Transverse colon (tissue), 4 donors: ENCODE results near the gene RBP3. TPM values are rescaled to one million over a fixed set of nuclear protein-coding genes. Genes with fewer than 3 reads are reported as not detected.

Experiments used
- DNase-seq: peaks from one replicate; pipeline ENCODE4 v3.0.0-alpha.2; 2019
- H3K27ac ChIP-seq, 4 donors: fragments of 200-600 bp; sonication (generic); 2 replicates each; pipeline ENCODE4 v1.5.1; 2016 to 2018; ENCODE audit warnings: inconsistent platforms in 4 of 4
- H3K27me3 ChIP-seq: fragments of 200-600 bp; sonication (generic); 2 replicates; pipeline ENCODE4 v1.5.1; 2017; ENCODE audit warnings: inconsistent platforms
- H3K36me3 ChIP-seq, 4 donors: fragments of 200-600 bp; sonication (generic); 2 replicates each; pipeline ENCODE4 v1.5.1; 2017 to 2019; ENCODE audit warnings: inconsistent platforms in 4 of 4
- H3K4me1 ChIP-seq, 4 donors: fragments of 200-600 bp; sonication (generic); 2 replicates each; pipeline ENCODE4 v1.5.1; 2017 to 2020; ENCODE audit warnings: inconsistent platforms in 4 of 4
- H3K4me3 ChIP-seq, 4 donors: fragments of 200-600 bp; sonication (generic); 1 replicate in 1 of 4; 2 replicates in 3 of 4; pipeline versions ENCODE4 v1.5.1 to v1.6.1; 2017 to 2019; ENCODE audit warnings: inconsistent platforms in 4 of 4
- H3K9me3 ChIP-seq, 2 donors: fragments of 200-600 bp; sonication (generic); 2 replicates each; pipeline ENCODE4 v1.5.1; 2017 to 2019; ENCODE audit warnings: inconsistent platforms in 2 of 2
- EP300 ChIP-seq: sonication (generic); formaldehyde crosslinking; IDR thresholded peaks from one replicate; pipeline ENCODE4 v1.6.1; 2017; ENCODE audit warnings: antibody characterized with exemption, low read depth
- POLR2A ChIP-seq: fragments of 450-650 bp; IDR thresholded peaks from one replicate; pipeline ENCODE4 v1.6.1; 2016; ENCODE audit warnings: antibody characterized with exemption, mild to moderate bottlenecking, moderate library complexity
- POLR2AphosphoS5 ChIP-seq, 3 donors: sonication (generic); formaldehyde crosslinking; IDR thresholded peaks; one replicate each; pipeline ENCODE4 v1.6.1; 2016; ENCODE audit warnings: antibody characterized with exemption in 3 of 3
- WGBS, 2 donors: methylation state at CpG; one replicate each; pipeline ENCODE4 v1.1.5; 2018; ENCODE audit warnings: low coverage in 1 of 2; 5-methylcytosine and 5-hydroxymethylcytosine counted together
- in situ Hi-C, 4 donors: fragments of 200-750 bp; cut with MboI; loops; one replicate each; pipeline versions ENCODE4 v1.15.0 to v1.15.1; 2017; ENCODE audit warnings: low sequenced_read_pairs in 3 of 4, low pct_ligation_motif_present in 1 of 4, low pct_unique_long_range_greater_than_20kb in 1 of 4
- intact Hi-C: fragments of 100-400 bp; cut with DNase I; formaldehyde crosslinking; loops from one replicate; pipeline ENCODE4 v1.15.1; 2023; ENCODE audit warnings: low total_unique reads
- total RNA-seq, 4 donors: library from RNA; depleted of rRNA; stranded (reverse); fragments of >200 nt; gene quantifications; one replicate each; pipeline ENCODE4 v1.1.0, GENCODE V29; 2016
- TF ChIP-seq, protein P1 (sequence below), 5 experiments: fragments of 200-600 bp in 3 of 5; fragments of 450-650 bp in 2 of 5; sonication (generic) in 3 of 5; IDR thresholded peaks; 1 replicate in 2 of 5; 2 replicates in 3 of 5; pipeline ENCODE4 v1.5.1; 2016 to 2017; ENCODE audit warnings: antibody characterized with exemption in 5 of 5, inconsistent platforms in 3 of 5, mild to moderate bottlenecking in 2 of 5, moderate library complexity in 1 of 5

The RBP3 gene
- total RNA-seq, 4 donors from 2014 or later, result not detected

DNA sequence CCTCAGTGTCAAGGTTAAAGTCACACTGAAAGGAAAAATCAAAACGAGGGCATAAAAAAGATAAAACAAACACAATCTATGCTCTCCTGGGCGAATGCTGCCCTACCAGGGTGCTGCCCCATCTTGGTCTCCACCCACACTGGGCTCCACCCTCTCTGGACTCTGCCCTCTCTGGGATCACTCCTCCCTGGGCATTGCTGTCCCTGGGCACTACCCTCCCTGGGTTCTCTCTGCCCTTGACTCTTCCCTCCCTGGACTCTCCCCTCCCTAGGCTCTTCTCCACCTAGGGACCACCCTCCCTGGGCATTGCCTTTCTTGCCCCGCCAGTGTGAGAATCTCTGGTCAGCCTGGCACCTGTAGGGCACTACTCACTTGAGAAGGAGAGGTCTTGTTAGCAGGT lies 17.4 kb upstream of the RBP3 start:
- Histone ChIP-seq H3K9me3 (no peaks in the 10 kb centered on the region), H3K36me3 (no peaks in the 10 kb centered on the region), H3K4me1 (peaks cover 5 to 11% (median 8%) of the 10 kb centered on the region in 4 donors), H3K4me3 (no peak overlapping the region), H3K27ac (peak overlapping the region; percentile 66 to 78 (median 69)), H3K27me3 (no peaks in the 10 kb centered on the region)
- in situ Hi-C loops, result no loop called here
- TF ChIP-seq, protein P1, sequence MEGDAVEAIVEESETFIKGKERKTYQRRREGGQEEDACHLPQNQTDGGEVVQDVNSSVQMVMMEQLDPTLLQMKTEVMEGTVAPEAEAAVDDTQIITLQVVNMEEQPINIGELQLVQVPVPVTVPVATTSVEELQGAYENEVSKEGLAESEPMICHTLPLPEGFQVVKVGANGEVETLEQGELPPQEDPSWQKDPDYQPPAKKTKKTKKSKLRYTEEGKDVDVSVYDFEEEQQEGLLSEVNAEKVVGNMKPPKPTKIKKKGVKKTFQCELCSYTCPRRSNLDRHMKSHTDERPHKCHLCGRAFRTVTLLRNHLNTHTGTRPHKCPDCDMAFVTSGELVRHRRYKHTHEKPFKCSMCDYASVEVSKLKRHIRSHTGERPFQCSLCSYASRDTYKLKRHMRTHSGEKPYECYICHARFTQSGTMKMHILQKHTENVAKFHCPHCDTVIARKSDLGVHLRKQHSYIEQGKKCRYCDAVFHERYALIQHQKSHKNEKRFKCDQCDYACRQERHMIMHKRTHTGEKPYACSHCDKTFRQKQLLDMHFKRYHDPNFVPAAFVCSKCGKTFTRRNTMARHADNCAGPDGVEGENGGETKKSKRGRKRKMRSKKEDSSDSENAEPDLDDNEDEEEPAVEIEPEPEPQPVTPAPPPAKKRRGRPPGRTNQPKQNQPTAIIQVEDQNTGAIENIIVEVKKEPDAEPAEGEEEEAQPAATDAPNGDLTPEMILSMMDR (IDR thresholded peaks at IDR 0.05), result no peak
- TF ChIP-seq POLR2AphosphoS5 (IDR thresholded peaks at IDR 0.05), result peak in 1 of 3 donors; percentile 21
- 40 to 60% methylated on average over 1 to 3 of the region's 3 CpGs for WGBS, 2 donors
- intact Hi-C loops, result no loop called here
- peak; percentile 89 for DNase-seq

DNA sequence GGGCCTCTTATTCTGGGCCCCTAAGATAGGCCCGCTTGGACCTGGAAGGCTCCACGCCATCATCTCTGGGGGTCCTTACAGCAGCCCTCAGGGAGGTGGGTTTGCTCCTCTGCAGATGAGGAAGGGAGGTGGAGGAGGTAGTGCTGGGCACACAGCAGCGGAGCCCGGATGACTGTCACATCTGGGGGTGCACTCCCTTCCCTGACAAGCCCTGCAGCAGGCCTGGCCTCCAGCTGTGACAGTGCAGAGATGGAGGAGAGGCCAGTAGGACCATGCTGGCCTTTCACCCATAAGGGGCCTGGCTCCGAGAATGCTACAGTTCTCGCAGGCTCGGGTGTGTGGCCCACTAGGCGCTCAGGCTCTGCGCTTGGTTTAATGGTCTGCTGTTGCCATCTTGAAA lies 16.7 kb upstream of the RBP3 start:
- intact Hi-C loops, result no loop called here
- Histone ChIP-seq H3K4me1 (peaks cover 5 to 11% (median 8%) of the 10 kb centered on the region in 4 donors), H3K27me3 (no peaks in the 10 kb centered on the region), H3K9me3 (no peaks in the 10 kb centered on the region), H3K4me3 (no peak overlapping the region), H3K27ac (peak overlapping the region in 3 of 4 donors; percentile 57 to 78 (median 72)), H3K36me3 (no peaks in the 10 kb centered on the region)
- no peak for DNase-seq
- in situ Hi-C loops, result no loop called here
- TF ChIP-seq POLR2AphosphoS5 (IDR thresholded peaks at IDR 0.05) (no peak), EP300 (no peak), POLR2A (no peak)
- TF ChIP-seq, protein P1 (IDR thresholded peaks at IDR 0.05), result no peak
- WGBS, 2 donors, result 92% methylated on average over 9 of the region's 9 CpGs; no CpG with 5 or more reads in 1 of the 2 donors

DNA sequence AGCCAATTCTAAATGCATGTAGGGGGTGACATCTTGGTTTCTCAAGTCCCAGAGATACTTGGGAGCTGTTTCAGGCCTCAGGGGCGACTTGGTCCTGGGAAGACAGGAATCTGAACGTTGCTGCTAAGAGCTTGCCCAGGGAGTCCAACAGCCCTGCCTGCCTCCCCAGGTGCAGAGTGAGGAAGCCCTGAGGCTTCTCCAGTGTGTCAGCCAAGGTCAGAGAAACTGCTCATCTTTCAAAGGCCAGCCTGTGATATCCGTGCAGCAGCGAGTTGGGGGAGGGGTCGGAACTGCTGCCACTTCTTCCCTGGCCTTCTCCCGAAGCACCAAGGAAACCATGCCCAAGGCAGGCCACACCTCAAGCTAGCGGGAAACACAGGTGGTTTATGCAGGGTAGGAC lies 16.2 kb upstream of the RBP3 start:
- Histone ChIP-seq H3K4me3 (no peak overlapping the region), H3K27ac (no peak overlapping the region), H3K27me3 (no peaks in the 10 kb centered on the region), H3K4me1 (peaks cover 5 to 11% (median 8%) of the 10 kb centered on the region in 4 donors), H3K9me3 (no peaks in the 10 kb centered on the region), H3K36me3 (no peaks in the 10 kb centered on the region)
- intact Hi-C loops, result no loop called here
- no peak for TF ChIP-seq POLR2A
- TF ChIP-seq EP300, result no peak
- TF ChIP-seq POLR2AphosphoS5 (IDR thresholded peaks at IDR 0.05), result no peak
- TF ChIP-seq, protein P1 (IDR thresholded peaks at IDR 0.05), result no peak
- DNase-seq, result no peak
- WGBS, 2 donors, result 77% methylated on average over 6 of the region's 7 CpGs; no CpG with 5 or more reads in 1 of the 2 donors
- in situ Hi-C loops, result no loop called here

- no peaks in the 10 kb centered on the region for H3K27me3 ChIP-seq
- no peak for DNase-seq
- no peak for TF ChIP-seq POLR2AphosphoS5 (IDR thresholded peaks at IDR 0.05)
- TF ChIP-seq EP300, result no peak
- TF ChIP-seq POLR2A, result no peak
- TF ChIP-seq, protein P1 (IDR thresholded peaks at IDR 0.05), result no peak
- no peaks in the 10 kb centered on the region for H3K9me3 ChIP-seq
- H3K27ac ChIP-seq, result no peak overlapping the region
- WGBS, 2 donors, result 60 to 62% methylated on average over 1 to 3 of the region's 3 CpGs
- no peak overlapping the region for H3K4me3 ChIP-seq
- in situ Hi-C loops, result no loop called here
- H3K36me3 ChIP-seq, result no peaks in the 10 kb centered on the region
- H3K4me1 ChIP-seq, result peaks cover 5 to 11% (median 8%) of the 10 kb centered on the region in 4 donors
- intact Hi-C loops, result no loop called here
Observed at GRCh38 chr10:47332371-47332770, 15.8 kb upstream of the RBP3 start.
